Epithelial cell of prostate (primary cell): ENCODE data around the gene ZNF775.

ENCODE experiments used
- DNase-seq: peaks from one replicate; pipeline ENCODE4 v3.0.0-alpha.2; 2011; ENCODE audit warnings: low read depth, low spot score
- H3K27ac ChIP-seq: fragments of 450-650 bp; 2 replicates; pipeline ENCODE4 v1.5.1; 2017; ENCODE audit warnings: mild to moderate bottlenecking

Gene ZNF775

GRCh38 chr7:150368096-150368883 is 10.8 kb upstream of the ZNF775 start, which contains the start of gene REPIN1:
TSS of gene REPIN1 (plus strand) at chr7:150368822. CDS start at chr7:150369712, 890 bp downstream.
- H3K27ac ChIP-seq = peak within 1 kb of the TSS; percentile 58
- no peak for DNase-seq

GRCh38 chr7:150368884-150369747 is 10.0 kb upstream of the ZNF775 start:
- DNase-seq = no peak

GRCh38 chr7:150369748-150370501 is 9.2 kb upstream of the ZNF775 start:
- peak overlapping the region; percentile 58 for H3K27ac ChIP-seq
- no peak for DNase-seq

More at GRCh38 chr7:150368884-150369747, 10.0 kb upstream of the ZNF775 start:
- H3K27ac ChIP-seq = peak overlapping the region; percentile 58

- DNase-seq = no peak
- H3K27ac ChIP-seq = peak overlapping the region; percentile 58
Measured at GRCh38 chr7:150370612-150371071, 8.5 kb upstream of the ZNF775 start.

GRCh38 chr7:150371131-150371995 is 7.8 kb upstream of the ZNF775 start:
- peak overlapping the region; percentile 58 for H3K27ac ChIP-seq
- no peak for DNase-seq

- DNase-seq = no peak
- no peak overlapping the region for H3K27ac ChIP-seq
Measured at GRCh38 chr7:150371996-150372270, 7.2 kb upstream of the ZNF775 start.

- no peak for DNase-seq
- H3K27ac ChIP-seq = no peak overlapping the region
Measured at GRCh38 chr7:150372271-150373048, 6.7 kb upstream of the ZNF775 start.

GRCh38 chr7:150373049-150373801 is 5.9 kb upstream of the ZNF775 start:
- no peak for DNase-seq
- no peak overlapping the region for H3K27ac ChIP-seq

- DNase-seq = no peak
- no peak overlapping the region for H3K27ac ChIP-seq
Measured at GRCh38 chr7:150374026-150374425, 5.1 kb upstream of the ZNF775 start.

GRCh38 chr7:150374472-150374871 is 4.7 kb upstream of the ZNF775 start:
- no peak for DNase-seq
- no peak overlapping the region for H3K27ac ChIP-seq

GRCh38 chr7:150375662-150376521 is 3.2 kb upstream of the ZNF775 start:
- DNase-seq = no peak

GRCh38 chr7:150376560-150376959 is 2.6 kb upstream of the ZNF775 start:
- DNase-seq = no peak
- no peak overlapping the region for H3K27ac ChIP-seq

More at GRCh38 chr7:150375662-150376521, 3.2 kb upstream of the ZNF775 start:
- no peak overlapping the region for H3K27ac ChIP-seq

- H3K27ac ChIP-seq = no peak overlapping the region
- no peak for DNase-seq
Measured at GRCh38 chr7:150377196-150377595, 1.9 kb upstream of the ZNF775 start.

GRCh38 chr7:150377635-150378034 is 1.5 kb upstream of the ZNF775 start:
- peak overlapping the region; percentile 40 for H3K27ac ChIP-seq
- no peak for DNase-seq

GRCh38 chr7:150378115-150378852 is 846 bp upstream of the ZNF775 start:
- DNase-seq = no peak
- peak overlapping the region; percentile 40 for H3K27ac ChIP-seq
